H4 (cell line): Measurements from ENCODE around the gene C12orf57. TPM values are rescaled to one million over a fixed set of nuclear protein-coding genes. Genes with fewer than 3 reads are reported as not detected.

ENCODE experiments used
- DNase-seq: peaks from one replicate; pipeline ENCODE4 v3.0.0-alpha.2; 2015; ENCODE audit warnings: low spot score
- total RNA-seq: library from RNA; depleted of rRNA; stranded (reverse); fragments of >200 nt; shearing (Covaris generic); gene quantifications from 2 replicates; pipeline ENCODE4 v1.2.3, GENCODE V29; 2014

Gene C12orf57
- total RNA-seq, 1 experiment from 2014 or later: 219 TPM

- peak; percentile 54 for DNase-seq
Observed at GRCh38 chr12:6953442-6954315, 9.9 kb downstream of the C12orf57 start.

- no peak for DNase-seq
Observed at GRCh38 chr12:6954316-6955107, 10.7 kb downstream of the C12orf57 start.

- no peak for DNase-seq
Observed at GRCh38 chr12:6955108-6956020, 11.5 kb downstream of the C12orf57 start.

GRCh38 chr12:6956021-6956727 is 12.4 kb downstream of the C12orf57 start:
- DNase-seq: no peak

GRCh38 chr12:6957151-6957701 is 13.4 kb downstream of the C12orf57 start:
- no peak for DNase-seq

GRCh38 chr12:6957741-6958608 is 14.2 kb downstream of the C12orf57 start:
- no peak for DNase-seq

- DNase-seq: no peak
Observed at GRCh38 chr12:6958609-6959057, 14.8 kb downstream of the C12orf57 start.

GRCh38 chr12:6959058-6959804 is 15.4 kb downstream of the C12orf57 start:
- no peak for DNase-seq

- no peak for DNase-seq
Observed at GRCh38 chr12:6959805-6960592, 16.2 kb downstream of the C12orf57 start.

- no peak for DNase-seq
Observed at GRCh38 chr12:6960593-6961277, 16.9 kb downstream of the C12orf57 start.

- DNase-seq: peak; percentile 76
Observed at GRCh38 chr12:6961278-6961694, 17.5 kb downstream of the C12orf57 start.

- DNase-seq: peak; percentile 93
Observed at GRCh38 chr12:6961695-6962284, 18.0 kb downstream of the C12orf57 start.

GRCh38 chr12:6962285-6963015 is 18.6 kb downstream of the C12orf57 start:
- DNase-seq: no peak

- DNase-seq: no peak
Observed at GRCh38 chr12:6963016-6963731, 19.4 kb downstream of the C12orf57 start.

- DNase-seq: no peak
Observed at GRCh38 chr12:6963791-6964413, 20.1 kb downstream of the C12orf57 start.
